HepG2 (cell line): Measurements from ENCODE around the gene RPL21. TPM values are rescaled to one million over a fixed set of nuclear protein-coding genes. Genes with fewer than 3 reads are reported as not detected.

Experiments used
- AKNA ChIP-seq: sonication (generic); formaldehyde crosslinking; IDR thresholded peaks from 2 replicates; pipeline ENCODE4 v1.4.0; 2020; ENCODE audit warnings: missing genetic modification reagents, borderline replicate concordance
- ARNTL ChIP-seq: sonication (generic); formaldehyde crosslinking; IDR thresholded peaks from 2 replicates; pipeline ENCODE4 v1.4.0; 2020; ENCODE audit warnings: mild to moderate bottlenecking, missing genetic modification reagents
- EP300 ChIP-seq, 3 experiments: sonication (generic) in 1 of 3; formaldehyde crosslinking in 1 of 3; IDR thresholded peaks; 2 replicates each; pipeline versions ENCODE4 v1.5.1 to v1.6.1; 2011 to 2020; ENCODE audit warnings: low read depth in 2 of 3, low read length in 2 of 3, borderline replicate concordance in 1 of 3, improper control_type of control experiment in 1 of 3, mild to moderate bottlenecking in 1 of 3, missing genetic modification reagents in 1 of 3, moderate library complexity in 1 of 3
- FOXP1 ChIP-seq, 2 experiments: fragments of 450-650 bp in 1 of 2; IDR thresholded peaks; 2 replicates each; pipeline ENCODE4 v1.6.1; 2017 to 2018; ENCODE audit warnings: antibody characterized with exemption in 1 of 2
- GATA4 ChIP-seq: sonication (generic); IDR thresholded peaks from 2 replicates; pipeline ENCODE4 v1.6.1; 2016; ENCODE audit warnings: antibody characterized with exemption, low read depth, borderline replicate concordance
- HMG20B ChIP-seq: conservative IDR thresholded peaks from 2 replicates; pipeline ENCODE4 v1.6.1; 2016; ENCODE audit warnings: missing genetic modification reagents, missing compliant biosample characterization
- ISL2 ChIP-seq: sonication (generic); formaldehyde crosslinking; IDR thresholded peaks from 2 replicates; pipeline ENCODE4 v1.5.0; 2020; ENCODE audit warnings: missing genetic modification reagents
- MLLT10 ChIP-seq: sonication (generic); formaldehyde crosslinking; IDR thresholded peaks from 2 replicates; pipeline ENCODE4 v1.4.0; 2020; ENCODE audit warnings: missing genetic modification reagents
- NCOA1 ChIP-seq: sonication (generic); formaldehyde crosslinking; IDR thresholded peaks from 2 replicates; pipeline ENCODE4 v1.9.0; 2021; ENCODE audit warnings: missing genetic modification reagents
- SP5 ChIP-seq: IDR thresholded peaks from 2 replicates; pipeline ENCODE4 v1.6.1; 2016; ENCODE audit warnings: low read depth, borderline replicate concordance
- U2AF2 ChIP-seq: fragments of 200-400 bp; formaldehyde crosslinking; IDR thresholded peaks from 2 replicates; pipeline ENCODE4 v1.6.1; 2017; ENCODE audit warnings: low read depth, mild to moderate bottlenecking, low read length
- ZNF234 ChIP-seq: sonication (generic); formaldehyde crosslinking; conservative IDR thresholded peaks from 2 replicates; pipeline ENCODE4 v1.5.1; 2020; ENCODE audit warnings: mild to moderate bottlenecking, missing genetic modification reagents
- ZNF646 ChIP-seq: sonication (generic); formaldehyde crosslinking; IDR thresholded peaks from 2 replicates; pipeline ENCODE4 v1.9.0; 2021; ENCODE audit warnings: mild to moderate bottlenecking, missing genetic modification reagents
- ZNF749 ChIP-seq: sonication (generic); formaldehyde crosslinking; IDR thresholded peaks from 2 replicates; pipeline ENCODE4 v1.8.0; 2022; ENCODE audit warnings: mild to moderate bottlenecking, missing genetic modification reagents, moderate library complexity, borderline replicate concordance
- ZNF782 ChIP-seq: sonication (generic); formaldehyde crosslinking; IDR thresholded peaks from 2 replicates; pipeline ENCODE4 v1.4.0; 2020; ENCODE audit warnings: missing genetic modification reagents, mild to moderate bottlenecking, borderline replicate concordance
- ZNF841 ChIP-seq: sonication (generic); formaldehyde crosslinking; IDR thresholded peaks from 2 replicates; pipeline ENCODE4 v1.8.1; 2023; ENCODE audit warnings: missing genetic modification reagents, borderline replicate concordance
- polyA plus RNA-seq, 8 experiments: library from polyadenylated mRNA; depleted of rRNA in 3 of 8; stranded (reverse) in 7 of 8; unstranded in 1 of 8; fragments of >200 nt; fragmentation: Illumina TruSeq in 4 of 8; extraction: Trizol in 4 of 8; gene quantifications; 2 replicates each; pipeline versions ENCODE4 v1.2.1 to v1.2.3, GENCODE V29; 2011 to 2016; ENCODE audit warnings: low read depth in 4 of 8, missing spikeins in 1 of 8, mixed read lengths in 1 of 8; ENCODE audit not compliant: insufficient read depth in 1 of 8
- total RNA-seq, 5 experiments: library from RNA; depleted of rRNA; stranded (reverse); fragments of >200 nt; fragmentation: Illumina TruSeq; extraction: Trizol; gene quantifications; 2 replicates each; pipeline ENCODE4 v1.2.3, GENCODE V29; 2016; ENCODE audit warnings: low read depth in 1 of 5

Gene RPL21
- total and polyA plus RNA-seq, 2 of the 13 experiments (the other 11 are each of a cell fraction or from before 2014, with no cell fraction given): 1,234 to 1,261 TPM

- no peak; the same call in 1 of the 2 replicates for TF ChIP-seq FOXP1 (IDR thresholded peaks at IDR 0.05)
- peak; percentile 63; the same call in 1 of the 2 replicates for TF ChIP-seq FOXP1 (CRISPR knock-in tag; IDR thresholded peaks at IDR 0.05)
- peak in 1 of 2 experiments; percentile 4; a peak in 1 of 4 replicates for TF ChIP-seq EP300 (IDR thresholded peaks at IDR 0.05; ENCODE audit: low read depth in 2 of 2, low read length in 2 of 2)
- 0 out of 2 replicates have a peak, but pooled peaks have one; percentile 10 for TF ChIP-seq EP300 (CRISPR knock-in tag; IDR thresholded peaks at IDR 0.05; ENCODE audit: borderline replicate concordance)
- TF ChIP-seq GATA4: no peak; the same call in 1 of the 2 replicates
- no peak for TF ChIP-seq ZNF234
- TF ChIP-seq AKNA (CRISPR knock-in tag): peak; percentile 34; the same call in 1 of the 2 replicates
- TF ChIP-seq HMG20B (CRISPR knock-in tag): no peak
- peak; percentile 59; the same call in 1 of the 2 replicates for TF ChIP-seq ARNTL (CRISPR knock-in tag)
- TF ChIP-seq ZNF782 (CRISPR knock-in tag): peak; percentile 87
- peak; percentile 77; the same call in 1 of the 2 replicates for TF ChIP-seq ZNF749 (CRISPR knock-in tag)
- TF ChIP-seq MLLT10: 0 out of 2 replicates have a peak, but pooled peaks have one; percentile 18
- TF ChIP-seq U2AF2: no peak
- no peak for TF ChIP-seq ZNF646 (CRISPR knock-in tag)
- TF ChIP-seq ZNF841 (CRISPR knock-in tag): no peak
- TF ChIP-seq NCOA1: 0 out of 2 replicates have a peak, but pooled peaks have one; percentile 18
- peak; percentile 73 for TF ChIP-seq ISL2
- peak; percentile 69 for TF ChIP-seq SP5 (CRISPR knock-in tag)
These were observed at the start of gene RPL21 (continued) for GRCh38 chr13:27251166-27252091.
